GM12801 (cell line): ENCODE measurements around the gene DEFB119.

ENCODE experiments used
- CTCF ChIP-seq: IDR thresholded peaks from one replicate; pipeline ENCODE4 v1.5.1; 2011; ENCODE audit warnings: control low read depth; ENCODE audit not compliant: insufficient read length; ENCODE audit errors: extremely low read depth

The DEFB119 gene

GRCh38 chr20:31330893-31331292 lies 59.5 kb downstream of the DEFB119 start:
- no peak for TF ChIP-seq CTCF
